ENCODE measurements around the gene DNASE1L3. TPM values are rescaled to one million over a fixed set of nuclear protein-coding genes. Genes with fewer than 3 reads are reported as not detected.

The DNASE1L3 gene
- polyA plus RNA-seq, 2 of the 4 experiments (the other 2 are of a cell fraction): 0.19 TPM; not detected in 1

DNA sequence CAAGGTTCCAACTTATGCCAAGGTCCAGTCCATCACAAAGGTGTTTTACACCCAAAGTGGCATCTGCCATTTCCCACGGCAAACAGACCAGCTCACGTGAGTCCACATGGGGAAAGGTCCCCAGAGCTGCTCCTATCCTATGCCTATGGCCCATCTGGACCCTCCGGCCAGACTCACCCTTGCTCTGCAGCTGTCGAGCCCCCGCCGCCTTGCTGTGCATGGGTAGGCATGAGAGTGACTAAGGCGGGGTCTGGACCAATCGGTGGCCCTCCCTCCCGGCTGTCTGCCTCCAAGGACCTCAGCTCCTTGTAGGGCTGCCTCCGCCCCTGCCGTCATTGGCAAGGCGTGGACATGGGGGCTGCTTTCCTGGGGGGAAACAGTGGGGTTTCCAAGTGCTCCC lies 26.9 kb downstream of the DNASE1L3 start:
- Histone ChIP-seq H3K27ac (no peak overlapping the region), H3K4me2 (no peak overlapping the region), H3K4me3 (no peak overlapping the region), H3K4me1 (peaks cover 27% of the 10 kb centered on the region), H3K9me3 (no peaks in the 10 kb centered on the region)
- CTCF ChIA-PET: interaction anchor here (0.6 to 9.0 kb wide), 9 partner anchors 16 to 176 kb away, joined by 3 to 172 read pairs (median 4); partner anchors contain the start of genes DNASE1L3, HTD2 and RPP14
- TF ChIP-seq NPAS2 (CRISPR knock-in tag; IDR thresholded peaks at IDR 0.05; ENCODE audit: borderline replicate concordance): no peak
- no peak for TF ChIP-seq FOXS1 (CRISPR knock-in tag; IDR thresholded peaks at IDR 0.05)
- no peak for TF ChIP-seq GATA3 (IDR thresholded peaks at IDR 0.05; ENCODE audit: borderline replicate concordance)
- TF ChIP-seq, protein P1, sequence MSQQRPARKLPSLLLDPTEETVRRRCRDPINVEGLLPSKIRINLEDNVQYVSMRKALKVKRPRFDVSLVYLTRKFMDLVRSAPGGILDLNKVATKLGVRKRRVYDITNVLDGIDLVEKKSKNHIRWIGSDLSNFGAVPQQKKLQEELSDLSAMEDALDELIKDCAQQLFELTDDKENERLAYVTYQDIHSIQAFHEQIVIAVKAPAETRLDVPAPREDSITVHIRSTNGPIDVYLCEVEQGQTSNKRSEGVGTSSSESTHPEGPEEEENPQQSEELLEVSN (IDR thresholded peaks at IDR 0.05; ENCODE audit: borderline replicate concordance, low read depth): no peak
- TF ChIP-seq KDM5A (IDR thresholded peaks at IDR 0.05): no peak
- no peak for TF ChIP-seq MAFK (IDR thresholded peaks at IDR 0.05; ENCODE audit: partially characterized antibody)
- FAIRE-seq: no peak
- WGBS (ENCODE audit: missing lambda C conversion rate): 75% methylated on average over 9 of the region's 12 CpGs
- ATAC-seq: no peak
- POLR2A ChIA-PET: interaction anchor here (0.6 to 1.3 kb wide), 2 partner anchors 13 to 122 kb away, joined by 3 to 4 read pairs; partner anchors contain the start of genes HTD2 and RPP14
- DNase-seq (ENCODE audit: low read depth in 1 of 2, low spot score in 1 of 2): no peak

DNA sequence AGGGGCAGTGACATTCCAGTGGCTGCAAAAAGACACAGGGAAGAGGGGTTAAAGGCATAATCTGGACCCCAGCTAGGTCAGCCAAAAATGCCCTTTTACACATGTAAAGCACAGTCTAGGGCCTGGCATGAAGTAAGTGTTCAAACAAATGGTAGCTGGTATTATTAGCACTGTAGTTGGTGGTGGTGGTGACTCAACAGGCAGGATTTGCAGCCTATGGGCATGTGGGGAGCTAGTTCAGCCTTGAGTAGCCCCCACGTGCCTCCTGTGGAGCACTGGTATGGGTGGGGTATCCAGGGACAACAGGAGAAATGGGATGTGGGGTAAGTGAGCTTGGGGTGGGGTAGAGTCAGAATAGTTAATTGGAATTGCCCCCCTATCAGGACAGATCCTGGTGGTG lies 27.6 kb downstream of the DNASE1L3 start:
- DNase-seq (ENCODE audit: low read depth in 1 of 2, low spot score in 1 of 2) (no peak), ATAC-seq (no peak), FAIRE-seq (no peak)
- peaks cover 27% of the 10 kb centered on the region for H3K4me1 ChIP-seq
- ChIA-PET CTCF (interaction anchor here (0.9 to 9.0 kb wide), 5 partner anchors 31 to 176 kb away, joined by 3 to 172 read pairs (median 14); partner anchors contain the start of genes HTD2 and RPP14), POLR2A (no interaction called here)
- no peak for TF ChIP-seq EP300 (IDR thresholded peaks at IDR 0.05)
- TF ChIP-seq MYC (IDR thresholded peaks at IDR 0.05; ENCODE audit: borderline replicate concordance, low read length): no peak
- no peak for TF ChIP-seq NR3C1 (IDR thresholded peaks at IDR 0.05)
- no peak for TF ChIP-seq ESRRA (IDR thresholded peaks at IDR 0.05; ENCODE audit: borderline replicate concordance, low read length)
- TF ChIP-seq RCOR1 (IDR thresholded peaks at IDR 0.05; ENCODE audit: low read depth, low read length): no peak
- TF ChIP-seq ZC3H11A (IDR thresholded peaks at IDR 0.05): no peak
- no peak for TF ChIP-seq HOXB13 (CRISPR knock-in tag; IDR thresholded peaks at IDR 0.05; ENCODE audit: low read depth)
- TF ChIP-seq RARB (CRISPR knock-in tag; IDR thresholded peaks at IDR 0.05): no peak
- no peak for TF ChIP-seq ZFP36 (IDR thresholded peaks at IDR 0.05; ENCODE audit: borderline replicate concordance, partially characterized antibody)
- TF ChIP-seq, protein P2, sequence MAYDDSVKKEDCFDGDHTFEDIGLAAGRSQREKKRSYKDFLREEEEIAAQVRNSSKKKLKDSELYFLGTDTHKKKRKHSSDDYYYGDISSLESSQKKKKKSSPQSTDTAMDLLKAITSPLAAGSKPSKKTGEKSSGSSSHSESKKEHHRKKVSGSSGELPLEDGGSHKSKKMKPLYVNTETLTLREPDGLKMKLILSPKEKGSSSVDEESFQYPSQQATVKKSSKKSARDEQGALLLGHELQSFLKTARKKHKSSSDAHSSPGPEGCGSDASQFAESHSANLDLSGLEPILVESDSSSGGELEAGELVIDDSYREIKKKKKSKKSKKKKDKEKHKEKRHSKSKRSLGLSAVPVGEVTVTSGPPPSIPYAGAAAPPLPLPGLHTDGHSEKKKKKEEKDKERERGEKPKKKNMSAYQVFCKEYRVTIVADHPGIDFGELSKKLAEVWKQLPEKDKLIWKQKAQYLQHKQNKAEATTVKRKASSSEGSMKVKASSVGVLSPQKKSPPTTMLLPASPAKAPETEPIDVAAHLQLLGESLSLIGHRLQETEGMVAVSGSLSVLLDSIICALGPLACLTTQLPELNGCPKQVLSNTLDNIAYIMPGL (CRISPR knock-in tag; IDR thresholded peaks at IDR 0.05; ENCODE audit: borderline replicate concordance): no peak
- no peak for TF ChIP-seq FOSB (CRISPR knock-in tag; IDR thresholded peaks at IDR 0.05)
- no peak for TF ChIP-seq EHMT2 (IDR thresholded peaks at IDR 0.05; ENCODE audit: low read depth)
- no peak for TF ChIP-seq KDM5A (IDR thresholded peaks at IDR 0.05)
- TF ChIP-seq, protein P1 (IDR thresholded peaks at IDR 0.05; ENCODE audit: borderline replicate concordance, low read depth): no peak
- TF ChIP-seq HOXA7 (CRISPR knock-in tag; IDR thresholded peaks at IDR 0.05): no peak
- 86% methylated on average over 1 of the region's 1 CpG for WGBS (ENCODE audit: missing lambda C conversion rate)
- H3K9me3 ChIP-seq: no peaks in the 10 kb centered on the region
- H3K27ac ChIP-seq: no peak overlapping the region
- H3K4me3 ChIP-seq: no peak overlapping the region
- no peak overlapping the region for H3K4me2 ChIP-seq

DNA sequence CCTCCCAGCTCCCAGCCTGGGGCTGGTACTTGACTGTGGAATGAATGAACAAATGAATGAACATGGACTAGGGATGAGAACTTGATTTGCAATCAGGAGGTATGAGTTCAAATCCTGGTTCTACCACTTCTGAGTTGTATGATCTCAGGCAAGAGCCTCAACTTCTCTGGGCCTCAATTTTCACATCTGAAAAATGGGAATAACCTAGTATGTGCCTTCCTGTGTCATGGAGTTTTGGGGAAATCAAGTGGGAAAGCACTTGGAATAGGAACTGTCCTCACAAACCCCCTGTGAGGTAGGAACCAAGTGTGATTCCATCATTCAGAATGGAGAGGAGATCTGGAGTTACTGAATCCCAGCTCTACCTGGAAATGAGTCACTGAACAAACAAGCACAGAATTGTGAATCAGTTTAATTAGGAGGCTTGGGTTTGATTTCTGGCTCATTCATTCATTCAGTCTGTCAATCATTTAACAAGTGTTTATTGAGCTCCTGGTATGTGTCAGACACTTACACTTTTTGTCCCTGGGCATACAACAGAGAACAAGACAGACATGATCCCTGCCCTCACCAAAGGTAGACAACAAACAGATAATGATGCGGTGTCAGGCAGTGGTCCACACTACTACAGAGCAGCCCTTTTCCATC lies 29.7 kb downstream of the DNASE1L3 start:
- ATAC-seq (no peak), FAIRE-seq (no peak), DNase-seq (ENCODE audit: low read depth in 1 of 2, low spot score in 1 of 2) (no peak)
- ChIA-PET CTCF (interaction anchor here (1.0 to 6.4 kb wide), 5 partner anchors 9 to 125 kb away, joined by 3 to 26 read pairs (median 12); partner anchors contain the start of genes HTD2 and RPP14), POLR2A (no interaction called here)
- WGBS (ENCODE audit: missing lambda C conversion rate): 69% methylated on average over 1 of the region's 1 CpG
- H3K4me1 ChIP-seq: peaks cover 44% of the 10 kb centered on the region
- TF ChIP-seq RAD21 (conservative IDR thresholded peaks at IDR 0.05 in 1 of 2, IDR thresholded peaks at IDR 0.05 in 1 of 2): no peak
- TF ChIP-seq KDM1A (IDR thresholded peaks at IDR 0.05; ENCODE audit: low read depth): peak; percentile 57; the same call in 1 of the 2 replicates
- TF ChIP-seq HDAC2 (IDR thresholded peaks at IDR 0.05): no peak
- no peak for TF ChIP-seq MAFK (IDR thresholded peaks at IDR 0.05; ENCODE audit: partially characterized antibody)
- 0 out of 5 replicates have a peak, but pooled peaks of 1 of the 2 experiments have one; percentile 20 for TF ChIP-seq JUN (IDR thresholded peaks at IDR 0.05)
- TF ChIP-seq FOSL2 (IDR thresholded peaks at IDR 0.05): no peak
- peak; percentile 44 for TF ChIP-seq FOSL2 (CRISPR knock-in tag; IDR thresholded peaks at IDR 0.05)
- no peak for TF ChIP-seq CEBPB (IDR thresholded peaks at IDR 0.05)
- TF ChIP-seq POLR2AphosphoS2 (conservative IDR thresholded peaks at IDR 0.05; ENCODE audit: low read length): 0 out of 2 replicates have a peak, but pooled peaks have one; percentile 71
- no peaks in the 10 kb centered on the region for H3K9me3 ChIP-seq
- H3K27ac ChIP-seq: peak overlapping the region; percentile 26 to 98; a peak in 3 of 6 replicates
- no peak overlapping the region for H3K4me3 ChIP-seq
- peak overlapping the region; percentile 38; the same call in 2 of the 3 replicates for H3K4me2 ChIP-seq

All from A549 (cell line).